BLaER1 treated with 17β-estradiol and CSF1 and Interleukin-3, amounts not matched to agents 10 nM and 100 nM (cell line): Measurements from ENCODE around the gene PSMD6.

ENCODE experiments used
- H3K27ac ChIP-seq, 11 experiments: shearing (Covaris generic); formaldehyde crosslinking; 2 replicates each; pipeline ENCODE4 v1.8.1; 2022
- H3K27me3 ChIP-seq, 11 experiments: shearing (Covaris generic); formaldehyde crosslinking; 2 replicates each; pipeline ENCODE4 v1.8.1; 2022
- H3K36me3 ChIP-seq, 11 experiments: shearing (Covaris generic); formaldehyde crosslinking; 2 replicates each; pipeline ENCODE4 v1.8.1; 2022
- H3K4me1 ChIP-seq, 10 experiments: shearing (Covaris generic); formaldehyde crosslinking; 2 replicates each; pipeline ENCODE4 v1.8.1; 2022
- H3K4me2 ChIP-seq, 11 experiments: shearing (Covaris generic); formaldehyde crosslinking; 2 replicates each; pipeline ENCODE4 v1.8.1; 2022
- H3K4me3 ChIP-seq, 10 experiments: shearing (Covaris generic); formaldehyde crosslinking; 2 replicates each; pipeline ENCODE4 v1.8.1; 2022
- H3K9ac ChIP-seq, 11 experiments: shearing (Covaris generic); formaldehyde crosslinking; 2 replicates each; pipeline ENCODE4 v1.8.1; 2022
- H3K9me3 ChIP-seq, 11 experiments: shearing (Covaris generic); formaldehyde crosslinking; replicated peaks in 1 of 11; 2 replicates each; pipeline ENCODE4 v1.8.1; 2022
- H4K20me1 ChIP-seq, 11 experiments: shearing (Covaris generic); formaldehyde crosslinking; 2 replicates each; pipeline ENCODE4 v1.8.1; 2022
- Cebpa-rat ChIP-seq, 11 experiments: shearing (Covaris generic); IDR thresholded peaks; 2 replicates each; pipeline ENCODE4 v1.8.1; 2022

The PSMD6 gene

DNA sequence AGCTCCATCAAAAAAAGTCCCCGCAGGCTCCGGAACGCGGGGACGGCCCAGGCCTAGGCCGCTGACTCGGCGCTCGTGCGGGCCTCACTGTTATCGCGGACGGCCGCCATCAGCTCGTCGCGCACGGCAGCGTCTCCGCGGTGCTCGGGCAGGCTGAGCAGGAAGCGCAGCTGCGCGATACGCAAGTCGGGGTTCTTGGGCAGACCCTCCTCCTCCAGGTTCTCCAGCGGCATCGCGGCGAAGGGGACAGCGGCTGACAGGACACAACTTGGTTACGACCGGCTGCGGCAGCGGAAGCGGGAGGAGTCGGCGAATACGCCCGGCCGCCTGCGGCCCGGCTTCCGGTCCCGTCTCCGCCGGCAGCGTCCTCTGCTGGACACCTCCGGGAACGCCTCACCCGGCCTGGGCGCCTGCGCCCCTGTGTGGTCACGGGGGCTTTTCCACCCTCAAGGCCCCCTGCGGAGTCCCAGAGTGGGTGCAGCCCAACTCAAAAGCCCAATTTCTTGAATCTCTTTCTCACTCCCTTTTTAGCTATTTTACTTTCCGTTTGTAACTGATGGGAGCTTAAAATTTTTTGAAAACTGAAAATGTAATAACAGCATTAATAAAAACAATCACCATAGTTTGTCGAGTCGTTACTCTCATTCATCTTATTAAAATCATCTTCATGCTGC, at the start of gene PSMD6:
TSS of gene PSMD6 (minus strand) at position 308 of the 674 bp plus-strand sequence. CDS start at position 233, 75 bp downstream.
- Histone ChIP-seq H3K4me3 (peak within 1 kb of the TSS; percentile 80 to 97 (median 92)), H3K36me3 (peaks cover 32 to 37% (median 35%) of the 10 kb centered on the region in 11 experiments), H3K9me3 (no peaks in the 10 kb centered on the region), H3K27me3 (no peaks in the 10 kb centered on the region), H3K27ac (peak within 1 kb of the TSS; percentile 88 to 98 (median 93)), H3K9ac (peak within 1 kb of the TSS; percentile 94 to 99 (median 97)), H3K4me1 (peaks cover 18 to 25% (median 23%) of the 10 kb centered on the region in 10 experiments), H4K20me1 (peaks cover 2 to 46% (median 30%) of the 10 kb centered on the region in 11 experiments; a peak in 18 of 22 replicates), H3K4me2 (peak within 1 kb of the TSS; percentile 91 to 97 (median 94))
- TF ChIP-seq Cebpa-rat (IDR thresholded peaks at IDR 0.05) = no peak

DNA sequence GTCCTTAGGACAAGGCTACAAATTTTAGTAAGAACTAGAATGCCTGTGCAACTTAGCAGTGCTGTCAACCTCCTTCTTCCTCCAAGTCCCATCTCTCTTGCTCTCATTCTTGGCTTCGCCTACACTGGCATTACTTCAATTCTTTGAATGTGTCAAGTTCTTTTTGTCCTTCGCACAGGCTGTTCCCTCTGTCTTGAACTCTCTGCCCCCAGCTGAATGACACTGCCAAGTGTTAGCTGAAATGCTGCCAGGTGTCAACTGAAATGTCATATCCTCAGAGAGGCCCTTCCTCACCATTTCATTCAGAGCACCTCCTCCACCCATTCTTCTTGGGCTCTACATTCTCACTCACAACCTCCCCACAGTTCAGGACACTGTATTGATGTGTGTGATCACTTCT, 48.8 kb upstream of the PSMD6 start:
- Histone ChIP-seq H3K27ac (peak overlapping the region in 2 of 11 experiments; percentile 11 to 18; a peak in 3 of 22 replicates), H4K20me1 (no peaks in the 10 kb centered on the region), H3K36me3 (no peaks in the 10 kb centered on the region), H3K4me3 (no peak overlapping the region), H3K27me3 (no peaks in the 10 kb centered on the region), H3K4me1 (peaks cover 0 to 24% (median 21%) of the 10 kb centered on the region in 10 experiments; a peak in 15 of 20 replicates), H3K9ac (no peak overlapping the region), H3K9me3 (peaks cover 0 to 9% (median 0%) of the 10 kb centered on the region in 11 experiments; a peak in 4 of 22 replicates), H3K4me2 (0 out of 22 replicates have a peak overlapping the region, but pooled peaks of 1 of the 11 experiments have one; percentile 21)
- no peak for TF ChIP-seq Cebpa-rat (IDR thresholded peaks at IDR 0.05)

DNA sequence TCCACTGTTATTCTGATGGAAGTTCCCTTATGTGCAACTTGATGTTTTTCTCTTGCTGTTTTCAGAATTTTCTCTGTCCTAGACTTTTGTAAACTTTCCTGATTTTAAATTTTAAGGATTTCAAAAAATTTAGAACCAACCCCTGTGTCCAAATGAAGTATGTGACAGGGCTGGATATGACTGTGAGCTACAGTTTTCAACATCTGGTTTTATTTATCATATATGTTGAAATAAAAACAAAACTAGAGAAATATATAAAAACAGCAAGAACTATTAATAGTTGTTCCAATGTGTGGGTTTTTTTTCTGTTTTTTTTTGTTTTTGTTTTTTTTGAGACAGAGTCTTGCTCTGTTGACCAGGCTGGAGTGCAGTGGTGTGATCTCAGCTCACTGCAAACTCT, 47.4 kb upstream of the PSMD6 start:
- Histone ChIP-seq H3K4me1 (peaks cover 0 to 24% (median 21%) of the 10 kb centered on the region in 10 experiments; a peak in 15 of 20 replicates), H4K20me1 (no peaks in the 10 kb centered on the region), H3K4me2 (no peak overlapping the region), H3K27ac (no peak overlapping the region), H3K9me3 (peaks cover 0 to 9% (median 0%) of the 10 kb centered on the region in 11 experiments; a peak in 4 of 22 replicates), H3K36me3 (no peaks in the 10 kb centered on the region), H3K27me3 (no peaks in the 10 kb centered on the region), H3K4me3 (no peak overlapping the region), H3K9ac (no peak overlapping the region)
- no peak for TF ChIP-seq Cebpa-rat (IDR thresholded peaks at IDR 0.05)

DNA sequence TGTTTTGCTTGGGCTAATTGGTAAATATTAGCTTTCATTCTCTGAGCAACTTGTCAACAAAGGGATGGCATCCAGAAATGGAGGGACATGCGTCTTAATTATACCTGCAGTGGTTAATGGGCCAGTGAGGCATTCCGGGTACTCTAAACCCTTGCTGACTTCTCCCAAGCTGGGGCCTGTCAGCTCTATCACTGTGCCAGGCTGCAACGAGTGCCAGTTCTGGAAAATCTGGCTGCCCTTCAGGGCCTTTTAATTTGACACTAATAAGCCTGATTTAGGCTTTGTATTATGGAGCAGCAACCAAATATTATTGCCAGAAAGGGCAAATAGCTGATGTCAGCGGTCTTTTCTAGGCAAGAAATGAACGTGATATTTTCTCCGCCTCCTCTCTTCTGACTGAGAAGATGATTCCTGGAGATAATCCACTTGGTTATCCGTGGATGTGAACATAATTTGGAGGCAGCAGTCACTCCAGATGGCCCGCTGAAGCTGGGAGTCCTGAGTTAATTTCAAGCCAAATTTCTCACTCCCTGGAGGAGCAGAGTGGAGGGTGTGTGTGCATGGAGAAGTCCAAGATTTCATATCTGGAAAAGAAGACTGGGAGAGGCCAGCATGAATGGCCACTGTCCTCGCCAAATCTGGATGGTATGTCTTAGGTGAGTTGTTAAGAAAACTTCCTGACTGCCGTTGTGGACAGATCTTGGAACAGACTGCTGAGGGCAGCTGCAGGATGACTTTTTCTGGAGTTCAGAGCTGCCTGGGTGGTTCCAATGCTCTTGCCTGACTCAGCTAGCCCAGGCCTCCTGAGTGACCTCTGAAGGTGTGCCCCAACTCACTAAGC, 44.4 kb upstream of the PSMD6 start:
- H3K36me3 ChIP-seq = no peaks in the 10 kb centered on the region
- H3K9ac ChIP-seq = no peak overlapping the region
- no peaks in the 10 kb centered on the region for H3K27me3 ChIP-seq
- H3K9me3 ChIP-seq = peaks cover 0 to 7% (median 0%) of the 10 kb centered on the region in 11 experiments; a peak in 3 of 22 replicates
- no peak for TF ChIP-seq Cebpa-rat (IDR thresholded peaks at IDR 0.05)
- H3K4me1 ChIP-seq = no peaks in the 10 kb centered on the region; a peak in 1 of 20 replicates
- H3K27ac ChIP-seq = no peak overlapping the region
- no peak overlapping the region for H3K4me2 ChIP-seq
- no peaks in the 10 kb centered on the region for H4K20me1 ChIP-seq
- no peak overlapping the region for H3K4me3 ChIP-seq

DNA sequence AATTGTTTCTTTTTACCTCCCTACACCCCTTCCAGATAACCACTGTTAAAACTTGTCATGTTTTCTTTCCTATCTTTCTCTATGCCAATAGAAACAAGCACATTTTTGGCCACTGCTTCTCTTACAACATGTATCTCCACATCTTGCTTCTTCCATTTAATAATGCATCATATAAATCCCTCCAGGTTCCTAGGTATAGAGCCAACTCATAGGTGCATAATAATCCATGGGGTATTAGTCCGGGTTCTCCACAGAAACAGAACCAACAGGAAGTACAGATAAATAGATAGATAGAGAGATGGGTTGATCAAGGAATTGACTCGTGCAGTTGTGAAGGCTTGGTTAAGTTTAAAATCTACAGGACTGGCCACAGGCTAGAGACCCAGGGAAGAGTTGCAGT, 41.5 kb upstream of the PSMD6 start:
- Histone ChIP-seq H3K4me3 (no peak overlapping the region), H3K4me2 (no peak overlapping the region), H3K36me3 (no peaks in the 10 kb centered on the region), H3K27me3 (no peaks in the 10 kb centered on the region), H3K27ac (no peak overlapping the region), H3K9me3 (no peaks in the 10 kb centered on the region), H4K20me1 (no peaks in the 10 kb centered on the region), H3K9ac (no peak overlapping the region), H3K4me1 (no peaks in the 10 kb centered on the region)
- TF ChIP-seq Cebpa-rat (IDR thresholded peaks at IDR 0.05) = no peak

DNA sequence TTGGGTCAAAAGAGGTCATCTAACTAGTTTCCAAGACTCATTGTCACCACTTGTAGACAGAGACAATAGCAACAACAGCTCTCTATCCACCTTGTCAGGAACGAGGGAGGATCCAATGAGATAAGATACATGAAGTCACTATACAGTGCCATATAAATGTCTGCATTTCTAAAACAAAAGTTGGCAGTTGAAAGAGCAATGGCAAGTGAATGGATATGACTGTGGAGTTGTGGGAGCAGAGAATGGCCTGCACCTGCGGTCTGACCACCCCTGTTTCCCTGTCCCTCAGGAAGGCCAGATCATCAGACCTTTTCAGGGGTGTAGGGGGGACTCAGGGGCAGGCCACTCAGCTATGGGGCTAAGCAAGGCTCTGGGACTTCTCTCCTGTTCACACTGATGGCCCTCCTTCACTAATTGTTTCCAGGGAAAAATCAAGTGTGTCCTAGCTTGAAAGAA, 40.7 kb upstream of the PSMD6 start:
- Histone ChIP-seq H3K27ac (no peak overlapping the region), H3K9ac (no peak overlapping the region), H3K4me3 (no peak overlapping the region), H4K20me1 (no peaks in the 10 kb centered on the region), H3K36me3 (no peaks in the 10 kb centered on the region), H3K4me2 (no peak overlapping the region), H3K9me3 (no peaks in the 10 kb centered on the region), H3K27me3 (no peaks in the 10 kb centered on the region), H3K4me1 (no peaks in the 10 kb centered on the region)
- TF ChIP-seq Cebpa-rat (IDR thresholded peaks at IDR 0.05) = no peak

DNA sequence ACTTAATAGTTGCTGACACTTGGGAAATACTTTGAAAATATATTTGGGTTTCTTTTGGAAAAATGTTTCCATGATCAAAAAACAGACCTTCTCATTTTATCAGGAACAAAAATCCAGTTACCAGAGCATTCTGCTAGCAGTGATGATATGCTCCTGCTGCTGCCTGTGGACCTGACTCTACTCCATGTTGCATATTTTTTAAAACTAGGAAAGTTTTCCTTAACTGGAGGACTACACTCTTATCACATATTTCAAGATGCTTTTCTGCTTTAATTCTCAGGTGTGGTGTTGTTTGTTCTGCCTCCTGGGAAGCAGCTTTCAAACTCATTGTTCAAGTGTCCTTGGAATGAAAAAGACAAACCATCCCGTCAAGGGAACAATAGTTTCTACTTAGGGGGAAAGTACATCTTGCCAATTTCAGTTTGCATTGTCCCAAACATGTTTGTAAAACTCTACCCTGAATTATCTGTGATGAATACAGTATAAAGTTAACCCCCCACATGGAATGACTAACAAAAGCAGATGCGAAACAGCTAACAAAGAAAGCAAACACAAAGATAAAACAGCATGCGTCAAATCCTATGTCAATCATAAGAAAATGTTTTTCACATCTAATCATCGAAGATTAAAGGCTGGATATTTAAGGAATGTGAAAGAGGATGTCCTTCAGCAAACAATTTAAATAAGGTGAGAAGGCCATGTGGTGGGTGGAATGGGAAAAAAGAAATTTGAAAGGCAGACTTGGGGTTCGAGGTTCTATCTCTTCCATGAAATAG, 40.1 kb upstream of the PSMD6 start:
- H3K9me3 ChIP-seq = no peaks in the 10 kb centered on the region
- no peak overlapping the region for H3K27ac ChIP-seq
- no peaks in the 10 kb centered on the region for H3K36me3 ChIP-seq
- no peaks in the 10 kb centered on the region for H3K4me1 ChIP-seq
- no peak overlapping the region for H3K4me2 ChIP-seq
- no peak for TF ChIP-seq Cebpa-rat (IDR thresholded peaks at IDR 0.05)
- no peaks in the 10 kb centered on the region for H4K20me1 ChIP-seq
- no peaks in the 10 kb centered on the region for H3K27me3 ChIP-seq
- H3K9ac ChIP-seq = no peak overlapping the region
- H3K4me3 ChIP-seq = no peak overlapping the region

DNA sequence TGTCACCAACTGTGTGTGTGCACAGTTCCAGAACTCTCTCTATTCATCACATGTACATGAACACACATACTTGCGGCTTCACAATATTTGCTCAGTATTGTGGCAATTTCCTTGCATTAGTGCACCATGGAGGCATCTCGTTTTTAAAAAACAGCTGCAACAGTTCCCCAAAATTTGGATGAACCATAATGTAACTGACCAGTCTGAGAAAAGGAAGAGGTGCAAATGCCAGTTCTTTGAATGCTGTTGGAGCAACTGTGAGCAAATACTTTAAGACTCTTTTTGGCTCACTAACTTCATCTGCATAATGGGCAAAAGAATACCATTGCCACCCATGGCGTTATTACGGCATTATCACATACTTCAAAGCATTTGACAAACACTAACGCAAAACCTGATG, 38.3 kb upstream of the PSMD6 start:
- Histone ChIP-seq H3K9me3 (no peaks in the 10 kb centered on the region), H4K20me1 (no peaks in the 10 kb centered on the region), H3K27me3 (peaks cover 0 to 3% (median 0%) of the 10 kb centered on the region in 11 experiments; a peak in 1 of 22 replicates), H3K36me3 (no peaks in the 10 kb centered on the region), H3K4me1 (peaks cover 0 to 8% (median 0%) of the 10 kb centered on the region in 10 experiments; a peak in 6 of 20 replicates), H3K4me3 (no peak overlapping the region), H3K9ac (no peak overlapping the region), H3K4me2 (no peak overlapping the region), H3K27ac (no peak overlapping the region)
- no peak for TF ChIP-seq Cebpa-rat (IDR thresholded peaks at IDR 0.05)
